Measurements from ENCODE around the gene UCMA. TPM values are rescaled to one million over a fixed set of nuclear protein-coding genes. Genes with fewer than 3 reads are reported as not detected.

Gene UCMA
- total RNA-seq, 1 experiment from 2014 or later = not detected

DNA sequence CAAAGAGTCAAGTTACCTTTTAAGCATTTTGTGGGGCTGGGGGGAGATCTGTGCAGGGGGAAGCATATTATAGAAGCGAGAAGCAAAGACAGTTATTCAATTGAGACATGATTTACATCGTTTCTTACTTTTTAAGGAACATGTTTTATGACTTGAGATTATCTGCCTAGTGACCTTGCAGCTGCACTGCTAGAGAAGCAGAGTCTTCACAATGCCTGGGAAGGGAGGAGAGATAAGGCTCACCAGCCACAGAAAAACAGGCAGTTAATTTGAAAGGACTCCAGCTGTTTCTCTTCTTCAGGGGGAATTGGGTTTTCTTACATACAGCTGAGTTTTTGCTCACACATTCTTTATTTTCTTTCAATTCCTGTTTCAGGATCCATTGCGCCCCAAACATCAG, 34.7 kb upstream of the UCMA start:
- Histone ChIP-seq H3K36me3 (ENCODE audit: insufficient read depth, low read length, poor library complexity, severe bottlenecking) (no peaks in the 10 kb centered on the region), H3K9me3 (ENCODE audit: low read depth, low read length, poor library complexity, severe bottlenecking) (no peaks in the 10 kb centered on the region), H3K4me3 (ENCODE audit: low read depth, low read length, poor library complexity, severe bottlenecking) (no peak overlapping the region), H3K27me3 (replicated peaks; ENCODE audit: insufficient read depth, low read depth, low read length, poor library complexity) (no peaks in the 10 kb centered on the region), H3K27ac (ENCODE audit: low read depth, low read length, poor library complexity, severe bottlenecking) (no peak overlapping the region), H3K4me1 (ENCODE audit: insufficient read depth, low read length, poor library complexity, severe bottlenecking) (no peaks in the 10 kb centered on the region)
- ChIA-PET CTCF (no interaction called here), POLR2A (ENCODE audit: low non-redundant PET) (no interaction called here)
- TF ChIP-seq, protein P1, sequence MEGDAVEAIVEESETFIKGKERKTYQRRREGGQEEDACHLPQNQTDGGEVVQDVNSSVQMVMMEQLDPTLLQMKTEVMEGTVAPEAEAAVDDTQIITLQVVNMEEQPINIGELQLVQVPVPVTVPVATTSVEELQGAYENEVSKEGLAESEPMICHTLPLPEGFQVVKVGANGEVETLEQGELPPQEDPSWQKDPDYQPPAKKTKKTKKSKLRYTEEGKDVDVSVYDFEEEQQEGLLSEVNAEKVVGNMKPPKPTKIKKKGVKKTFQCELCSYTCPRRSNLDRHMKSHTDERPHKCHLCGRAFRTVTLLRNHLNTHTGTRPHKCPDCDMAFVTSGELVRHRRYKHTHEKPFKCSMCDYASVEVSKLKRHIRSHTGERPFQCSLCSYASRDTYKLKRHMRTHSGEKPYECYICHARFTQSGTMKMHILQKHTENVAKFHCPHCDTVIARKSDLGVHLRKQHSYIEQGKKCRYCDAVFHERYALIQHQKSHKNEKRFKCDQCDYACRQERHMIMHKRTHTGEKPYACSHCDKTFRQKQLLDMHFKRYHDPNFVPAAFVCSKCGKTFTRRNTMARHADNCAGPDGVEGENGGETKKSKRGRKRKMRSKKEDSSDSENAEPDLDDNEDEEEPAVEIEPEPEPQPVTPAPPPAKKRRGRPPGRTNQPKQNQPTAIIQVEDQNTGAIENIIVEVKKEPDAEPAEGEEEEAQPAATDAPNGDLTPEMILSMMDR (conservative IDR thresholded peaks at IDR 0.05; ENCODE audit: low read depth, low read length) = no peak
- TF ChIP-seq EZH2 (IDR thresholded peaks at IDR 0.05; ENCODE audit: borderline replicate concordance, low read depth, low read length, poor library complexity, severe bottlenecking) = no peak
- no peak for DNase-seq (ENCODE audit: low spot score)
- no TSS peak for BruUV-seq (replicated peaks)
- intact Hi-C loops (cut with micrococcal nuclease; ENCODE audit: unreplicated experiment) = no loop called here

DNA sequence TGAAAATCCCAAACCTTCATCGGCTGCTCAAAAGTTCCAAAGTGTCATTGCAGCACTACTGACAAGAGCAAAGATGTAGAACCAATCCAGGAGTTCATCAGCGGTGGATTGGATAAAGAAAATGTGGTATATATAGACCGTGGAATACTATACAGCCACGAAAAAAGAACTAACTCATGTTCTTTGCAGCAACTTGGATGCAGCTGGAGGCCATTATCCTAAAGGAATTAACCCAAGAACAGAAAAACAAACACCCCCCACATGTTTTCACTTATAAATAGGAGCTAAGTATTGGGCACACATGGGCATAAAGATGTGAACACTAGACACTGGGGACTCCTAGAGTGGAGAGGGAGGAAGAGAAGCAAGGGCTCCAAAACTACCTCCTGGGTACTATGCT, 34.1 kb upstream of the UCMA start:
- DNase-seq (ENCODE audit: low spot score) = no peak
- Histone ChIP-seq H3K9me3 (ENCODE audit: low read depth, low read length, poor library complexity, severe bottlenecking) (no peaks in the 10 kb centered on the region), H3K27me3 (replicated peaks; ENCODE audit: insufficient read depth, low read depth, low read length, poor library complexity) (no peaks in the 10 kb centered on the region), H3K27ac (ENCODE audit: low read depth, low read length, poor library complexity, severe bottlenecking) (no peak overlapping the region), H3K4me1 (ENCODE audit: insufficient read depth, low read length, poor library complexity, severe bottlenecking) (no peaks in the 10 kb centered on the region), H3K36me3 (ENCODE audit: insufficient read depth, low read length, poor library complexity, severe bottlenecking) (no peaks in the 10 kb centered on the region), H3K4me3 (ENCODE audit: low read depth, low read length, poor library complexity, severe bottlenecking) (no peak overlapping the region)
- intact Hi-C loops (cut with micrococcal nuclease; ENCODE audit: unreplicated experiment) = no loop called here
- CTCF ChIA-PET = no interaction called here
- POLR2A ChIA-PET (ENCODE audit: low non-redundant PET) = no interaction called here
- no peak for TF ChIP-seq EZH2 (IDR thresholded peaks at IDR 0.05; ENCODE audit: borderline replicate concordance, low read depth, low read length, poor library complexity, severe bottlenecking)
- TF ChIP-seq, protein P1 (conservative IDR thresholded peaks at IDR 0.05; ENCODE audit: low read depth, low read length) = no peak
- no TSS peak for BruUV-seq (replicated peaks)

DNA sequence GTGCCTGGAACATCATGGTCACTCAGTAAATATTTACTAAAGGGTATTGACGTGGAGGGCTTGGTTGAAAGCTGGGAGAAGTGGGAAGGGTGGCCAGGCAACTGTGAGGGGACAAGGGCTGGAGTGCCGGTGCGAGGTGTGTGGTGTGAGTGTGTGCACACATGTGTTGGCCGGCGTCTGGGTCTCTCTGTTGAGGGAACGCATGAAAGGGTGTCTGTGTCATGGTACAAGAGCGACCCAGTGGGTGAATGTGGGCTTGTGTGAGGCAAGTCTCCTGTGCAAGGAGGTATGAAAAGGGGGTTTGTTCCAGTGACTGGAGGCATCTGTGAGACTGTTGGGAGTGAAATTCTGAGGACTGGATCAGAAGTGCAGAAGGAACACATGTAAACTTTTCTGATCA, 29.4 kb upstream of the UCMA start:
- BruUV-seq (replicated peaks) = no TSS peak
- POLR2A ChIA-PET (ENCODE audit: low non-redundant PET) = no interaction called here
- intact Hi-C loops (cut with micrococcal nuclease; ENCODE audit: unreplicated experiment) = no loop called here

More for the DNA sequence above, 29.4 kb upstream of the UCMA start:
- CTCF ChIA-PET = no interaction called here
- no peak for DNase-seq (ENCODE audit: low spot score)
- H3K4me3 ChIP-seq (ENCODE audit: low read depth, low read length, poor library complexity, severe bottlenecking) = no peak overlapping the region
- no peaks in the 10 kb centered on the region for H3K9me3 ChIP-seq (ENCODE audit: low read depth, low read length, poor library complexity, severe bottlenecking)
- H3K36me3 ChIP-seq (ENCODE audit: insufficient read depth, low read length, poor library complexity, severe bottlenecking) = no peaks in the 10 kb centered on the region
- TF ChIP-seq EZH2 (IDR thresholded peaks at IDR 0.05; ENCODE audit: borderline replicate concordance, low read depth, low read length, poor library complexity, severe bottlenecking) = no peak
- TF ChIP-seq, protein P1 (conservative IDR thresholded peaks at IDR 0.05; ENCODE audit: low read depth, low read length) = no peak
- H3K27ac ChIP-seq (ENCODE audit: low read depth, low read length, poor library complexity, severe bottlenecking) = no peak overlapping the region
- no peaks in the 10 kb centered on the region for H3K27me3 ChIP-seq (replicated peaks; ENCODE audit: insufficient read depth, low read depth, low read length, poor library complexity)
- no peaks in the 10 kb centered on the region for H3K4me1 ChIP-seq (ENCODE audit: insufficient read depth, low read length, poor library complexity, severe bottlenecking)

All from A673 (cell line).